IPS DF 6.9 (cell line): ENCODE results near the gene ISLR2.

Experiments
- DNase-seq: peaks from one replicate; pipeline ENCODE4 v3.0.0-alpha.2; 2013; ENCODE audit warnings: low read depth, low spot score
- H3K27ac ChIP-seq: one replicate; pipeline ENCODE4 v1.5.1; 2013; ENCODE audit warnings: low read length, control low read depth
- H3K27me3 ChIP-seq: 2 replicates; pipeline ENCODE4 v1.6.1; 2013; ENCODE audit warnings: mild to moderate bottlenecking, low read length; ENCODE audit not compliant: control insufficient read depth, insufficient read depth
- H3K36me3 ChIP-seq: 2 replicates; pipeline ENCODE4 v1.6.1; 2013; ENCODE audit warnings: low read length; ENCODE audit not compliant: control insufficient read depth, insufficient read depth
- H3K4me1 ChIP-seq: 2 replicates; pipeline ENCODE4 v1.6.1; 2013; ENCODE audit warnings: low read length; ENCODE audit not compliant: control insufficient read depth, insufficient read depth
- H3K4me3 ChIP-seq: 2 replicates; pipeline ENCODE4 v1.5.1; 2013; ENCODE audit warnings: mild to moderate bottlenecking, low read length
- H3K9me3 ChIP-seq: 2 replicates; pipeline ENCODE4 v1.6.1; 2013; ENCODE audit warnings: low read length, inconsistent platforms; ENCODE audit not compliant: control insufficient read depth, insufficient read depth
- WGBS: extraction: QIAGEN DNeasy Blood & Tissue Kit; methylation state at CpG from one replicate; pipeline ENCODE4 v1.1.7; 2013; ENCODE audit warnings: mixed read lengths, missing lambda C conversion rate; ENCODE audit not compliant: insufficient read length, insufficient coverage; 5-methylcytosine and 5-hydroxymethylcytosine counted together

ISLR2 gene

DNA sequence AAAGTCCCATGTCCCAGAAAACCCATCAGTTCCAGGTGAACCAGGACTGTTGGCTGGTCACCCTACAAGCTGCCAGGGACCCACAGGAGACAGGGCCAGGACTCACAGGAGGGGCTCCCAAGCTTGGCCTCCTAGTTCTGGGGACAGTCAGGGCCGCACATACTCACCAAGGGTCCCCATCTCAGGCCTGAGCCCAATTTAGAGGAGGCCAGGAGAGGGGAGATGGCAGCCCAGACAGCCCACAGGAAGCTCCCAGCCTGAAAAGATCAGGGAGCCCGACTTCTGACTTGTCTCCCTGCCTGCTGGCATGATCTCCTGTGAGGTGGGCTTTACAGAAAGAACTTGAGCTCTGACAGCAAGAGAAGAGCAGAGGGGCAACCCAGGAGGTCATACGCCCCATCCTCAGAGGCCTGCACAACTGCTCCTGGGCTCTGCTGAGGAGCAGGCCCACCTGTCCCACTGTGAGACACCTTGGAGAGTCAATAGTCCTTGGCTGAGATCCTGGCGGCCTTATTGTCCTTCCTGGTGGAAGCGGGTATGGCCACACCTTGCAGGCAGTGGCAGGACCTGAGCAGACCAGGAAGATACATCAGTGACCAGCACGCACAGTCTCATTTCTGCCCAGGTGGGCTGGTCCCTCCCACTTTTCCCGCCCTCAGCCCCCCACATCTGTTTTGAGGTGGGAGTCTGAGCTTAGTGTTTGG lies 40.6 kb downstream of the ISLR2 start:
- H3K36me3 ChIP-seq = no peaks in the 10 kb centered on the region
- no peaks in the 10 kb centered on the region for H3K27me3 ChIP-seq
- DNase-seq = no peak
- no peak overlapping the region for H3K27ac ChIP-seq
- WGBS = no CpG with 5 or more reads among the region's 7 CpGs
- no peaks in the 10 kb centered on the region for H3K9me3 ChIP-seq
- H3K4me1 ChIP-seq = peaks cover 6% of the 10 kb centered on the region
- no peak overlapping the region for H3K4me3 ChIP-seq

DNA sequence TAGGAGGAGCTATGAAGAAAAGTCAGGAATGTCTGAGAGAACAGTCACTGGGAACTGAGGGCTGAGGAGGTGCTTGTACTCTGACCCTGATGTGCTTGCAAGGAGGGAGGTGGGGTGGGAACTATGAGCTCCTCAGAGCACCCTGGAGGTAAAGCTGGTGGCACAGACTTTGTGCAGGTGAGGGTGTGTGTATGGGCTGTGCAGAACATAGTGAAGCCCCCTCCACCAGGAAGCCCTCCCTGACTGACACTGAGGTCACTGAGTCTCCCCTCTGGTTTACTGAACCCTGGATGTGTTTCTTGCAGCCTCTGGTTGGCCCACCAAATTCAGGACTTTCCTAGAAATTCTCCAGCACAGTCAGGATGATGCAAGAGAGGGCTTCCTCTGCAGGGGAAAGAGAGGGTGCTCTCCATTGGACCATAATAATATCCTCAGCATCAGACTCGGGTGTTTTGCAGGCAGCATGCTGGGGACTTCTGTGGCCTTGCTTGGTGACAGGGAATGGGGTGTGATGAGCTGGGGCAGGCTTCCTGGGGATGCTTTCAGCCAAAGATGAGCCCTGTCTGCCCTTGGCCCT lies 41.7 kb downstream of the ISLR2 start:
- H3K36me3 ChIP-seq = no peaks in the 10 kb centered on the region
- no peak overlapping the region for H3K27ac ChIP-seq
- no peak for DNase-seq
- H3K9me3 ChIP-seq = no peaks in the 10 kb centered on the region
- H3K4me3 ChIP-seq = no peak overlapping the region
- H3K4me1 ChIP-seq = peaks cover 6% of the 10 kb centered on the region
- no CpG with 5 or more reads among the region's 1 CpG for WGBS
- no peaks in the 10 kb centered on the region for H3K27me3 ChIP-seq

DNA sequence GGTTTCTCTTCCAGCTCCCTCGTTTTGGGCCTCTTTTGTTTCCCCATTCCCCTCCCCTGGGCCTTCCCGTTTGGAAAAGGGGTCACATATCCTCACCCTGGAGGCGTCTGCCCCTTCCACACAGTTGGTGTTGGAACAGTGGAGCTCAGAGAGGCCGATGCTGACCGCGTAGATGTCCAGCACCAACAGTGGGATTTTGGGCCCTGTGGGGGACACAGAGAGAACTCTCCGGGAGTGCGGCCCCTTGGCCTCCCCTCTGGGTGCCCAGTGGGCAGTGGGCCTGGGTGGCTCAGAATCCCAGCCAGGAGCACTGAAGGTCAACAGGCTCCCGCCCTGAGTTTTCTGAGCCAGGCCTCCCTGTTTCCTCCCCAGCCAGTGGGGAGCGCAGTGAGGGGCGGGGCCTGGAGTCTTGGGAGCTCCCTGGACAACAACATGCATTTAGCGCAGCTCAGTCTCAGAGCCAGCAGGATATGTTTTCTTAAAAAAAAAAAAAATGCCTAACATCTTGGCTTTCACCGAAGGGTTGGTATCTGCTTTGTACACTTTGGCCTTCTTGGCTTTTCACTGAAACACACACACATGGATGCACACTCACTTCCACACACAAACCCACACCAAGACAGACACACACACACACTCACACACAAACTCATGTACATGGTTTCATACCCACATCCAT lies 42.5 kb downstream of the ISLR2 start:
- no peaks in the 10 kb centered on the region for H3K36me3 ChIP-seq
- H3K27ac ChIP-seq = no peak overlapping the region
- H3K27me3 ChIP-seq = no peaks in the 10 kb centered on the region
- WGBS = no CpG with 5 or more reads among the region's 13 CpGs
- H3K4me3 ChIP-seq = no peak overlapping the region
- DNase-seq = no peak
- no peaks in the 10 kb centered on the region for H3K9me3 ChIP-seq
- peaks cover 6% of the 10 kb centered on the region for H3K4me1 ChIP-seq

DNA sequence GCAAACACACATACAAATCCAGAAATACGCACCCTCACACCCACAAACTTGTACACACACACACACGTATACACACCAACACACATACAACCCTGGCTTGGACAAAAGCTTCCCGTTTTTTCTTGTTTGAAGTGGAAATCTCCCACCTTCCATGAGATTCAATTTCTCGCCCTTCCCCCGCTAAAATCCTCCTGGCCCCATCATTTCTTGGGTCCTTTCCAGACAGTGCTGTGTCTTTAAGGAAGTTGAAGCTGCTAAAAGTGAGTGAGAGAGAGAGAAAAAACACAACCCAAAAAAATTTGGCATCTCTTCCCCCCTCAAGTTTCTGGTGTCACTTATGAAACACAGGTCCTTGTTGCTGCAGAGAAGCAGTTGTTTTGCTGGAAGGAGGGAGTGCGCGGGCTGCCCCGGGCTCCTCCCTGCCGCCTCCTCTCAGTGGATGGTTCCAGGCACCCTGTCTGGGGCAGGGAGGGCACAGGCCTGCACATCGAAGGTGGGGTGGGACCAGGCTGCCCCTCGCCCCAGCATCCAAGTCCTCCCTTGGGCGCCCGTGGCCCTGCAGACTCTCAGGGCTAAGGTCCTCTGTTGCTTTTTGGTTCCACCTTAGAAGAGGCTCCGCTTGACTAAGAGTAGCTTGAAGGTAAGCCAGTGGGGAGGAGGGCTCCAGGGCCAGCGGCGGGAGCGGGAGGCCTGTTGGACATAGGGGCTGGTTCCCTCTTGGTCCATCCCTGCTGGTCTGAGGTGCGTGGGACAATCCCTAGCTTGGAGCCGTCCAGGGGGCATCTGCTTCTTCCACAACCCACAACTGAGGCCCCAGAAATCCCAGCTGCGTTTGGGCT lies 43.2 kb downstream of the ISLR2 start, which contains the start of gene ISLR:
TSS of gene ISLR (plus strand) at position 331 of the 839 bp plus-strand sequence. CDS start 1,149 bp downstream, outside the sequence.
- no peak within 1 kb of the TSS for H3K27ac ChIP-seq
- WGBS = no CpG with 5 or more reads among the region's 20 CpGs
- DNase-seq = no peak
- no peaks in the 10 kb centered on the region for H3K9me3 ChIP-seq
- no peaks in the 10 kb centered on the region for H3K36me3 ChIP-seq
- peaks cover 6% of the 10 kb centered on the region for H3K4me1 ChIP-seq
- H3K27me3 ChIP-seq = no peaks in the 10 kb centered on the region
- H3K4me3 ChIP-seq = no peak within 1 kb of the TSS

DNA sequence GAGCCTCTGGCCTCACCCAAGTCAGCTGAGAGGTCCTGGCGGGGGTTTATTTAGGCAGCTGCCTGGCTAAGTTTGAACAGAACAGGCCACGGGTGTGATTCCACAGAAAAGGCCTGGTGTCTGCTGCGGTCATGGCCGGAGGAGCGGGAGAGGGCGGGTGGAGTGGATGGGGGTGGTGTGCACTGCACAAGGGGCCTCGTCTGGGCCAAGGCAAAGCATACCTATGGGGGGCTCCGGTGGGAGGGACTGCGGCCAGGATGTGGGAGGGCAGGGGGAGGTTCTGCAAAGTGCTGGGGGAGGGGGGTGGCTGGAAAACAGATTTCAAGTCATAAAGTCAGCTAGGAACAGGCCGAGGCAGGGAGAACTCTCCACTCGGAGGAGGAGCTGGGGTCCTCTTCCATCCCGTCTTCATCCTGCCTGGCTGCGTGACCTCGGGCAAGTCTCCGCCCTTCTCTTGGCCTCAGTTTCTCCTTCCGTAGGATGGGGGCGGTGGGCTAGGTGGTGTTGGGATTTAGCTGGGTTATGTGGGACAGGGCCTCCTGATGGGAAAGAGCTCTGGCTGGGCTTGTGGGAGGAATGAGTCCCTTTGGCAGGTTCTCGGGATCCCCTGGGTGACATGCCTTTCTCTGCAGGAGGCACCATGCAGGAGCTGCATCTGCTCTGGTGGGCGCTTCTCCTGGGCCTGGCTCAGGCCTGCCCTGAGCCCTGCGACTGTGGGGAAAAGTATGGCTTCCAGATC lies 44.0 kb downstream of the ISLR2 start:
- WGBS = no CpG with 5 or more reads among the region's 20 CpGs
- Histone ChIP-seq H3K9me3 (no peaks in the 10 kb centered on the region), H3K4me1 (peaks cover 6% of the 10 kb centered on the region), H3K4me3 (no peak overlapping the region), H3K27me3 (no peaks in the 10 kb centered on the region), H3K36me3 (no peaks in the 10 kb centered on the region), H3K27ac (no peak overlapping the region)
- no peak for DNase-seq

DNA sequence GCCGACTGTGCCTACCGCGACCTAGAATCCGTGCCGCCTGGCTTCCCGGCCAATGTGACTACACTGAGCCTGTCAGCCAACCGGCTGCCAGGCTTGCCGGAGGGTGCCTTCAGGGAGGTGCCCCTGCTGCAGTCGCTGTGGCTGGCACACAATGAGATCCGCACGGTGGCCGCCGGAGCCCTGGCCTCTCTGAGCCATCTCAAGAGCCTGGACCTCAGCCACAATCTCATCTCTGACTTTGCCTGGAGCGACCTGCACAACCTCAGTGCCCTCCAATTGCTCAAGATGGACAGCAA lies 44.5 kb downstream of the ISLR2 start:
- no peak overlapping the region for H3K4me3 ChIP-seq

DNA sequence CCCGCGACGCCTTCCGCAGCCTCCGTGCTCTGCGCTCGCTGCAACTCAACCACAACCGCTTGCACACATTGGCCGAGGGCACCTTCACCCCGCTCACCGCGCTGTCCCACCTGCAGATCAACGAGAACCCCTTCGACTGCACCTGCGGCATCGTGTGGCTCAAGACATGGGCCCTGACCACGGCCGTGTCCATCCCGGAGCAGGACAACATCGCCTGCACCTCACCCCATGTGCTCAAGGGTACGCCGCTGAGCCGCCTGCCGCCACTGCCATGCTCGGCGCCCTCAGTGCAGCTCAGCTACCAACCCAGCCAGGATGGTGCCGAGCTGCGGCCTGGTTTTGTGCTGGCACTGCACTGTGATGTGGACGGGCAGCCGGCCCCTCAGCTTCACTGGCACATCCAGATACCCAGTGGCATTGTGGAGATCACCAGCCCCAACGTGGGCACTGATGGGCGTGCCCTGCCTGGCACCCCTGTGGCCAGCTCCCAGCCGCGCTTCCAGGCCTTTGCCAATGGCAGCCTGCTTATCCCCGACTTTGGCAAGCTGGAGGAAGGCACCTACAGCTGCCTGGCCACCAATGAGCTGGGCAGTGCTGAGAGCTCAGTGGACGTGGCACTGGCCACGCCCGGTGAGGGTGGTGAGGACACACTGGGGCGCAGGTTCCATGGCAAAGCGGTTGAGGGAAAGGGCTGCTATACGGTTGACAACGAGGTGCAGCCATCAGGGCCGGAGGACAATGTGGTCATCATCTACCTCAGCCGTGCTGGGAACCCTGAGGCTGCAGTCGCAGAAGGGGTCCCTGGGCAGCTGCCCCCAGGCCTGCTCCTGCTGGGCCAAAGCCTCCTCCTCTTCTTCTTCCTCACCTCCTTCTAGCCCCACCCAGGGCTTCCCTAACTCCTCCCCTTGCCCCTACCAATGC lies 45.1 kb downstream of the ISLR2 start:
- WGBS = no CpG with 5 or more reads among the region's 45 CpGs
- Histone ChIP-seq H3K4me3 (no peak overlapping the region), H3K36me3 (no peaks in the 10 kb centered on the region), H3K27ac (no peak overlapping the region), H3K27me3 (no peaks in the 10 kb centered on the region), H3K4me1 (peaks cover 6% of the 10 kb centered on the region), H3K9me3 (no peaks in the 10 kb centered on the region)
- DNase-seq = no peak

More for the DNA sequence above, 44.5 kb downstream of the ISLR2 start:
- peaks cover 6% of the 10 kb centered on the region for H3K4me1 ChIP-seq
- no CpG with 5 or more reads among the region's 14 CpGs for WGBS
- no peak for DNase-seq
- H3K27ac ChIP-seq = no peak overlapping the region
- H3K27me3 ChIP-seq = no peaks in the 10 kb centered on the region
- H3K9me3 ChIP-seq = no peaks in the 10 kb centered on the region
- H3K36me3 ChIP-seq = no peaks in the 10 kb centered on the region

DNA sequence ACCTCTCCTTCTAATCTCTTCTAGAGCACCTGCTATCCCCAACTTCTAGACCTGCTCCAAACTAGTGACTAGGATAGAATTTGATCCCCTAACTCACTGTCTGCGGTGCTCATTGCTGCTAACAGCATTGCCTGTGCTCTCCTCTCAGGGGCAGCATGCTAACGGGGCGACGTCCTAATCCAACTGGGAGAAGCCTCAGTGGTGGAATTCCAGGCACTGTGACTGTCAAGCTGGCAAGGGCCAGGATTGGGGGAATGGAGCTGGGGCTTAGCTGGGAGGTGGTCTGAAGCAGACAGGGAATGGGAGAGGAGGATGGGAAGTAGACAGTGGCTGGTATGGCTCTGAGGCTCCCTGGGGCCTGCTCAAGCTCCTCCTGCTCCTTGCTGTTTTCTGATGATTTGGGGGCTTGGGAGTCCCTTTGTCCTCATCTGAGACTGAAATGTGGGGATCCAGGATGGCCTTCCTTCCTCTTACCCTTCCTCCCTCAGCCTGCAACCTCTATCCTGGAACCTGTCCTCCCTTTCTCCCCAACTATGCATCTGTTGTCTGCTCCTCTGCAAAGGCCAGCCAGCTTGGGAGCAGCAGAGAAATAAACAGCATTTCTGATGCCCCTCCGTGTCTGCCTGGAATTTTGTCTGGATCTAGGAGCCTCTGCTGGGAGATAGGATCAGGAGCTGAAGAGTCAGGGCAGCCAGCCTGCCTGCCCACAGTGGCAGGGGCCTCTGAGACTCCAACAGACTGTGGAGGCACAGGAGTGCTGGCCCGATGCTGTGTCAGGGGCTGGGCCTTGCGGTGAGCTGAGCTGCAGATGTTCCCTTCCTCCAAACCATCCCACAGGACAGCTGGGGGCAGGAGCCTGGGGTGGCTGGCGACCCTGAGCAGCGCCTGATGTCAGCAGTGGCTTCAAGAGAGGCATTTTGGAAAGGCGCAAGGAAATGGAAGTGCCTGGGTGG lies 46.2 kb downstream of the ISLR2 start:
- H3K9me3 ChIP-seq = no peaks in the 10 kb centered on the region
- H3K27me3 ChIP-seq = no peaks in the 10 kb centered on the region
- no peak overlapping the region for H3K27ac ChIP-seq
- peaks cover 6% of the 10 kb centered on the region for H3K4me1 ChIP-seq
- H3K4me3 ChIP-seq = no peak overlapping the region
- H3K36me3 ChIP-seq = peaks cover 4% of the 10 kb centered on the region; the same call in 1 of the 2 replicates
- no CpG with 5 or more reads among the region's 10 CpGs for WGBS
- no peak for DNase-seq
